IPS DF 6.9 (cell line): Measurements from ENCODE around the gene SAMMSON.

Source experiments
- DNase-seq: peaks from one replicate; pipeline ENCODE4 v3.0.0-alpha.2; 2013; ENCODE audit warnings: low read depth, low spot score
- H3K27ac ChIP-seq: one replicate; pipeline ENCODE4 v1.5.1; 2013; ENCODE audit warnings: low read length, control low read depth
- H3K27me3 ChIP-seq: 2 replicates; pipeline ENCODE4 v1.6.1; 2013; ENCODE audit warnings: mild to moderate bottlenecking, low read length; ENCODE audit not compliant: control insufficient read depth, insufficient read depth
- H3K36me3 ChIP-seq: 2 replicates; pipeline ENCODE4 v1.6.1; 2013; ENCODE audit warnings: low read length; ENCODE audit not compliant: control insufficient read depth, insufficient read depth
- H3K4me1 ChIP-seq: 2 replicates; pipeline ENCODE4 v1.6.1; 2013; ENCODE audit warnings: low read length; ENCODE audit not compliant: control insufficient read depth, insufficient read depth
- H3K4me3 ChIP-seq: 2 replicates; pipeline ENCODE4 v1.5.1; 2013; ENCODE audit warnings: mild to moderate bottlenecking, low read length
- H3K9me3 ChIP-seq: 2 replicates; pipeline ENCODE4 v1.6.1; 2013; ENCODE audit warnings: low read length, inconsistent platforms; ENCODE audit not compliant: control insufficient read depth, insufficient read depth
- WGBS: extraction: QIAGEN DNeasy Blood & Tissue Kit; methylation state at CpG from one replicate; pipeline ENCODE4 v1.1.7; 2013; ENCODE audit warnings: mixed read lengths, missing lambda C conversion rate; ENCODE audit not compliant: insufficient read length, insufficient coverage; 5-methylcytosine and 5-hydroxymethylcytosine counted together

Gene SAMMSON

DNA sequence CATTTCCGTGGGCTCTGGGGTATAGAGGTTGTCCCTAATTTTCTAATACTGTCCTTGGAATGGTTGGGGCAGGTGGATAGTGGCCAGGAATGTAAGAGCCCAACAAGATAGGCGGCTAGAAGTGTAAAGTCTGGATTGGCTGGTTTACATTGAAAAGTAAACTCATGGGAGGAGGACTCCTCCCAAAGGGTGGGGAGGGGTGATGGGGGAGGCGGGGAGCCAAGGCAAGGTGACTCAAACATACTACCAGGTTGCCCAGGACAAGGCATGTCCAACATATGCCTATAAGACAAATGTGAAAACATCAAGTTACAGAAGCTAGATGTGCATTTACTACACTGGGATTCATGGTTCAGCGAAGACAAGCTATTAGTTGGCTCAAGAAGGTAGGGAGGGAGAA, 14.3 kb upstream of the SAMMSON start:
- H3K27me3 ChIP-seq = no peaks in the 10 kb centered on the region
- H3K4me1 ChIP-seq = no peaks in the 10 kb centered on the region; the same call in 1 of the 2 replicates
- no peak overlapping the region for H3K27ac ChIP-seq
- H3K9me3 ChIP-seq = no peaks in the 10 kb centered on the region
- WGBS = no CpG with 5 or more reads among the region's 4 CpGs
- no peak overlapping the region for H3K4me3 ChIP-seq
- DNase-seq = no peak
- no peaks in the 10 kb centered on the region for H3K36me3 ChIP-seq

DNA sequence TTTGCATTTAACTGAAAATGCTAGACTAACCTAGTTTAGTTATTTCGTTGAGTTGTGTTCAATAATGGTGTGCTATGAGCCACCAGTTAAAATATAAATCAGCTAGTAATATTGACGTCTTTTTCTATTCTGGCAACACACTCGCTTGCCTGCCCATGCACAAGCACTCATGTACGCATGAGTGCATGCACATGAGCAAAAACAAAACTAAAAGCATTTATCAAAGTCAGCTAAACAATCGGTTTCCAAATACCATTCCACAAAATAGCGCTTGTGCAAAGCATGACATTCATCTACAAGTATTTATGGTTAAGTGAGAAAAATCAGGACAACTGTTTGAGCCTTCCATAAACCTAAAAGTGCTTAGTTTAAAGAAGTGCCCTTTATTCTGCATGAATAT, 13.1 kb upstream of the SAMMSON start:
- Histone ChIP-seq H3K27ac (no peak overlapping the region), H3K9me3 (no peaks in the 10 kb centered on the region), H3K27me3 (no peaks in the 10 kb centered on the region), H3K4me1 (no peaks in the 10 kb centered on the region; the same call in 1 of the 2 replicates), H3K36me3 (no peaks in the 10 kb centered on the region), H3K4me3 (no peak overlapping the region)
- WGBS = no CpG with 5 or more reads among the region's 6 CpGs
- no peak for DNase-seq

DNA sequence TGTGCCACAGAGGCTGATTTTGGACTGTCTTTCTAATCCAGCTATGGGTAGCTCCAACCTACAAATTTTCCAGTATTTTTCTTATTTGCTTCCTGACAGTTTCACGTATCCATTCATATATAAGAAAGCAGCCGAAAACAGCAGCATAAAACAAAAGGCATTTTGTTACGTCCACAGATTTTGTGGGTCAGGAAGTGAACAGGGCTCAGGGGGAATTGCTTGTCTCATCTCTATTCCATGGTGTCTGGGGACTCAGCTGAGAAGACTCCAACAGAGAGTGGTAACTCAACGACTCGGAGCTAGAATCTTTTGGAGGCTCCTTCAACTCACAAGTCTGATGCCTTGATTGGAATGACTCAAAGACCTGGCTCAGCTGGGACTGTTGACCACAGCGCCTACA, 11.7 kb upstream of the SAMMSON start:
- no CpG with 5 or more reads among the region's 6 CpGs for WGBS
- no peaks in the 10 kb centered on the region for H3K27me3 ChIP-seq
- no peak for DNase-seq

DNA sequence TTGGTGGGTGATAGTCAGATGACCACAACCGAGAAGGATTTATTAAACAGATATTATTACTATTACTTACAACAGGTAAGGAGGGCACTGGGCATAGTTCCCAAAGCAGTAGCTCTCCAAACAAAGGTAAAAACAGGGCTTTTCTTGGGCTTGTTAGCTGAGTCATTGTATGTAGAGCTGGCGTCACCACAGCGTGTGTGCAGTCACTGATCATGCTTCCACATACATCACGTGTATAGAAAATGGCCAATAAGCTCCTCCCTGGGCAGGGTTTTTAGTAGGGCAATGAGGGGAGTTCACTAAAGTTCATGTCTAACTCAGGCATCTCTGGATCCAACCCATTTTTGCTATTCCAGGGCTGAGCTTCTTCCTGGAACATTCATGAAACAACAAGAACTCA, 5.8 kb upstream of the SAMMSON start:
- H3K4me3 ChIP-seq = no peak overlapping the region
- no peaks in the 10 kb centered on the region; the same call in 1 of the 2 replicates for H3K4me1 ChIP-seq
- no peaks in the 10 kb centered on the region for H3K9me3 ChIP-seq
- no peak overlapping the region for H3K27ac ChIP-seq
- H3K36me3 ChIP-seq = no peaks in the 10 kb centered on the region
- no peak for DNase-seq
- WGBS = no CpG with 5 or more reads among the region's 4 CpGs
- H3K27me3 ChIP-seq = no peaks in the 10 kb centered on the region

More for the DNA sequence above, 11.7 kb upstream of the SAMMSON start:
- no peaks in the 10 kb centered on the region; the same call in 1 of the 2 replicates for H3K4me1 ChIP-seq
- H3K4me3 ChIP-seq = no peak overlapping the region
- no peaks in the 10 kb centered on the region for H3K36me3 ChIP-seq
- no peak overlapping the region for H3K27ac ChIP-seq
- no peaks in the 10 kb centered on the region for H3K9me3 ChIP-seq

DNA sequence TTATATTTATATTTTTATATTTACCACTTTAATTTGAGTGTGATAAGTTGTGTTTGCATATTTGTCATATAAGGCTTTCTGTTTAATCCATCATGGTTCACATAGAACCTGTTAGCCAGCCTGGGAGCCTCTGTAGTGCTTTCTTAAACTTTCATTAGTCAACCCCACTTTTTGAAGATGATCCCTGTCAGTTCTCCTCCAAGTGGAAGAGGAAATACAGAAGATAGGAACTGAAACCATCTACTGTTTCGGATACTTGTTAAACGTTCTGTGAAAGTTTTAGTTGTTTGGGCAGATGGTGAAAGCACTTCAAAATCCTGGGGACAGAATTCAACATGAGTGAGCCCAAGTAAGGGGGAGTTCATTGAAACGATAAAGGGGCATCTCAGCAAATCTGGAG, 4.6 kb upstream of the SAMMSON start:
- Histone ChIP-seq H3K9me3 (no peaks in the 10 kb centered on the region), H3K36me3 (no peaks in the 10 kb centered on the region), H3K27me3 (no peaks in the 10 kb centered on the region), H3K4me1 (no peaks in the 10 kb centered on the region; the same call in 1 of the 2 replicates), H3K27ac (no peak overlapping the region), H3K4me3 (no peak overlapping the region)
- no peak for DNase-seq
- no CpG with 5 or more reads among the region's 3 CpGs for WGBS

DNA sequence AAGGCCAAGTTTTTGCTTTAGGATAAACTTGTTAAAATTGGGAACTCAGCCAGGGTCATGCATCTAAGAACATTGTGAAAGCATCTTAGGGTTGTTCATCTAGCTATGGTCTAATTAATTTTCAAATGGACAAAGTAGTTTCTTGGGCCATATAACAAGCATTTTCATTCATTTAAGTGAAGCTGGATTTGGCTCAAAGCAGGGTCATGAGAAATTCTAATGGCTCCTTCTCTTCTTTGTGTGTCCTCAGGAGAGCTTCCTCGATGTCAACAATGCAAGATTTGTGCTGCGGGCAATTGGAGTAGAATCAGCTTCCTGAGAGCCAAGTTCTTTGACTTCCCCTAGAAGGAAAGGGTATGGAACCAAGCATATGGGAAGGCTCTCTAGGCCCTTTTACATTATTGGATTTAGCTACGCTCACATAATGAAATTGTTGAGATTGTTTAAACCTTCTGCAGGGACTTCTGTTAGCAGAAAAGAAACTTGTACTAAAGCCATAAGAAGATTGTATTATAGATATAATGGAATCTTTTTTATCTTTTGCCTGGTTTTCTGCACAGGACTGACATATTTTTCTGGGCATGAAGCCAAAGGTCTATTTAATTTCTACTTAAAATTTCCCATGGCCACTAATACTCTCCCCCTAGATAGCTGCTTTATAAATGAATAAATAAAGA, 1.8 kb upstream of the SAMMSON start:
- Histone ChIP-seq H3K9me3 (no peaks in the 10 kb centered on the region), H3K27me3 (no peaks in the 10 kb centered on the region), H3K4me3 (no peak overlapping the region), H3K27ac (no peak overlapping the region), H3K36me3 (no peaks in the 10 kb centered on the region), H3K4me1 (no peaks in the 10 kb centered on the region; the same call in 1 of the 2 replicates)
- no peak for DNase-seq
- no CpG with 5 or more reads among the region's 3 CpGs for WGBS

DNA sequence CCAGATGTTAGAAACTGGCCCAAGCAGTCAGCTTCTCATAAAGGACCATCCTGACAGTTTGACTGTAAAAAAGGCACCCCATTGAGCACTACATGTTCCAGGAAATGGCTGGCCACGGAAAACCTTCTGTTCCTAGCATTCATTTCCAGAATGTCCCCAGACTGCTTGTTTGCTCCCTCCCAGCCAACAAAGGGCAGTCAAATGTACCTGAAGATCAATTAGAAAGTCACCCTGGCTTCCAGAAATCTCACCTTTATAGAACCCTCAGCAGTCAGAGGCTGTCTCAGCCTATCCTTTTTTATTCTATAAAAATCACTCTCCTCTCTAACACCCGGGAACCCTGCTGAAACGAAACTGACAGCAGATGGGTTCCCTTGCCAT, 784 bp upstream of the SAMMSON start:
- DNase-seq = no peak
- Histone ChIP-seq H3K27me3 (no peaks in the 10 kb centered on the region), H3K27ac (no peak overlapping the region), H3K4me3 (no peak overlapping the region), H3K36me3 (no peaks in the 10 kb centered on the region), H3K9me3 (no peaks in the 10 kb centered on the region), H3K4me1 (no peaks in the 10 kb centered on the region; the same call in 1 of the 2 replicates)
- no CpG with 5 or more reads among the region's 3 CpGs for WGBS

DNA sequence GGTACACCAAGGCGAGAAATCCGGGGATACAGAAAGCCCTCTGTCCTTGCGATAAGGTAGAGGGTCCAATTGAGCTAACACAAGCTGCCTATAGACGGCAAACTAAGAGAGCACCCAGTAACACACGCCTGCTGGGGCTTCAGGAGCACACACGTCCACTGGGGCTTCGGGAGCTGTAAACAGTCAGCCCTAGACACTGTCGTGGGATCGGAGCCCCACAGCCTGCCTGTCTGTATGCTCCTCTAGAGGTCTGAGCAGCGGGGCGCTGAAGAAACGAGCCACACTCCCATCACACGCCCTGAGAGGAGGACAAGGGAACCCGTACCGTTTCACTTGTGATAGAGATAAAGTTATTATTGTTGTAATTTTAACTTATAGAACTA, 486 bp downstream of the SAMMSON start:
- no peaks in the 10 kb centered on the region for H3K36me3 ChIP-seq
- no peak overlapping the region for H3K27ac ChIP-seq
- H3K4me1 ChIP-seq = no peaks in the 10 kb centered on the region; the same call in 1 of the 2 replicates
- H3K9me3 ChIP-seq = no peaks in the 10 kb centered on the region
- no CpG with 5 or more reads among the region's 15 CpGs for WGBS
- no peaks in the 10 kb centered on the region for H3K27me3 ChIP-seq
- no peak for DNase-seq
- no peak overlapping the region for H3K4me3 ChIP-seq

DNA sequence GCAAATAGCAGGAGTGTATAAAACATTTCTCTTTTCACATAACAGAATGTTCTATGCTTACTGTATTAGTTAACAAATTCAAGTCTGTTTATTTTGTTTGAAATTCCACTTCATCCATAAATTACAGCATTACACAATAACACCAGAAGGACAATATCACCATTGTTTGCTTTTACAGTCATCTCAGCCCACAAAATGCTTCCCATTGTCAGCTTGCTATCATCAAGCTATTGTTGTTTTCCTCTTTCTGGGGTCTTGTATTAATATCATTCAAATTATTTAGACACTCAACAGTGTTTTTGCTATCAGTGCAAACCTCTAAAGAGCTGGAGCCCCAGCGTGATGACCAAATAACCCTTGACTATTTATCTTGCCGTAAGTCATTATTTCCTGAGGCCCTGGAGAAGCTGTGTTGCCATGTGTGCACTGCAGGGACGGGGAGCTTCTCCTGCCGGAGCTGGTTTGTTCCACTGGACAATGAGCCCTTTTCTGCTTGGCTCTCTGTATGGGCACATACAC, 1.1 kb downstream of the SAMMSON start:
- Histone ChIP-seq H3K27ac (no peak overlapping the region), H3K36me3 (no peaks in the 10 kb centered on the region), H3K27me3 (no peaks in the 10 kb centered on the region), H3K4me3 (no peak overlapping the region), H3K9me3 (no peaks in the 10 kb centered on the region), H3K4me1 (no peaks in the 10 kb centered on the region; the same call in 1 of the 2 replicates)
- no CpG with 5 or more reads among the region's 4 CpGs for WGBS
- DNase-seq = no peak

DNA sequence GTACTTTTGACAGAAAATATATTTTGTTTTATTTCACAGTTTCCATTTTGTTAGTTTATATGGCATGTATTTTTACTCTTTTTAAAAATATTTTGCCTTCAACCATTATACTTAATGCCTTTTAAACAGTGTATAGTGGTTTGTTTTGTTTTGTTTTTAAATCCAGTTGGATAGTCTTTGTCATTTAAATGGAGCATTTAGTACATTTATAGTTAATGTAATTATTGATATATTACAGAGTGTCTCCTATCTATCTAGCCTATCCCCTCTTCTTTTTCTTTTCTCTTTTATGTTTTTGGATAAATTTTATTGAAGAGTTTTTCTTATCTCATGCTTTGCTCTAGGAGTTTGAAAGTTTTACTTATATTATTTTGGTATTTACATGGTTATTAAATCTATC, 3.6 kb downstream of the SAMMSON start:
- H3K4me1 ChIP-seq = no peaks in the 10 kb centered on the region; the same call in 1 of the 2 replicates
- H3K36me3 ChIP-seq = no peaks in the 10 kb centered on the region
- H3K27me3 ChIP-seq = no peaks in the 10 kb centered on the region
- H3K9me3 ChIP-seq = no peaks in the 10 kb centered on the region
- DNase-seq = no peak
- no peak overlapping the region for H3K4me3 ChIP-seq
- H3K27ac ChIP-seq = no peak overlapping the region

DNA sequence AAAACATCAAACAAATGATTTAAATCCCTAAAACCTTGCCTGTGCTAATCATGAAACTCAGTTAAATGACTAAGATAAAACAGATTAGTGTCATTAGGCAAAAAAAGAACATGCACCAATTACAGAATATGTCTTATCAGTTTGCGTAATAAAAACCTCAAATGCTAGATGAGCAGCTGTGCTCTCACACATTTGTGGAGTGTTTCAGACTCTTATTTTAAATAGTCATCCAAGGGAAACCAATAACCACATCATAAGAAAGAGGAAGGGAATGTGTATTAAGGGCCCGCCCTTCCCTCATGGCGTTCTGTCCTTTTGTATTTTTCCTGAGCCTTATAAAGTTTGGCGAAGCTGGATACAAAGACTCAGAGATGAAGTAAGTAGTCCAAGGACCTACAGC, 6.6 kb downstream of the SAMMSON start:
- Histone ChIP-seq H3K27me3 (no peaks in the 10 kb centered on the region), H3K36me3 (no peaks in the 10 kb centered on the region), H3K27ac (no peak overlapping the region), H3K4me3 (no peak overlapping the region), H3K4me1 (no peaks in the 10 kb centered on the region), H3K9me3 (no peaks in the 10 kb centered on the region)
- no CpG with 5 or more reads among the region's 4 CpGs for WGBS
- no peak for DNase-seq
